GM18505 (cell line): ENCODE results near the gene BRI3BP.
"Not testable (repeated sequence)": the region's sequence is repeated elsewhere in the genome, so short reads cannot be mapped to it uniquely, and the experiment has no call there.

Experiments
- ATAC-seq: cut with Tn5 transposase; IDR thresholded peaks from one replicate; pipeline ENCODE4 v1.9.1; 2021; ENCODE audit not compliant: unreplicated experiment
- POLR2A ChIP-seq: IDR thresholded peaks from 4 replicates; pipeline ENCODE4 v1.6.1; 2011; ENCODE audit warnings: borderline replicate concordance; ENCODE audit not compliant: insufficient read depth, insufficient read length; ENCODE audit errors: extremely low read depth

The BRI3BP gene

GRCh38 chr12:124964836-124965462, 28.5 kb upstream of the BRI3BP start:
- ATAC-seq, result no peak
- TF ChIP-seq POLR2A, result no peak

GRCh38 chr12:124967016-124967739, 26.3 kb upstream of the BRI3BP start:
- ATAC-seq, result no peak

GRCh38 chr12:124968656-124969055, 24.8 kb upstream of the BRI3BP start:
- no peak for ATAC-seq
- TF ChIP-seq POLR2A, result no peak

More at GRCh38 chr12:124967016-124967739, 26.3 kb upstream of the BRI3BP start:
- no peak for TF ChIP-seq POLR2A

GRCh38 chr12:124970647-124971402, 22.6 kb upstream of the BRI3BP start:
- no peak for ATAC-seq

GRCh38 chr12:124971603-124972002, 21.8 kb upstream of the BRI3BP start:
- TF ChIP-seq POLR2A, result no peak

More at GRCh38 chr12:124970647-124971402, 22.6 kb upstream of the BRI3BP start:
- TF ChIP-seq POLR2A, result no peak

GRCh38 chr12:124972211-124972610, 21.2 kb upstream of the BRI3BP start:
- no peak for TF ChIP-seq POLR2A
- ATAC-seq, result no peak

More at GRCh38 chr12:124971603-124972002, 21.8 kb upstream of the BRI3BP start:
- ATAC-seq, result no peak

- no peak for TF ChIP-seq POLR2A
- ATAC-seq, result no peak
These were observed 18.2 kb upstream of the BRI3BP start for GRCh38 chr12:124975276-124975675.

- no peak for ATAC-seq
- TF ChIP-seq POLR2A, result no peak
These were observed 16.4 kb upstream of the BRI3BP start for GRCh38 chr12:124976999-124977398.

GRCh38 chr12:124979568-124979967, 13.9 kb upstream of the BRI3BP start:
- no peak for ATAC-seq
- no peak for TF ChIP-seq POLR2A

GRCh38 chr12:124980098-124980892, 13.2 kb upstream of the BRI3BP start:
- no peak for ATAC-seq
- no peak for TF ChIP-seq POLR2A

- ATAC-seq, result not testable (repeated sequence)
These were observed 6.6 kb upstream of the BRI3BP start for GRCh38 chr12:124986876-124987275.

GRCh38 chr12:124992874-124993625, 395 bp upstream of the BRI3BP start:
- ATAC-seq, result peak; percentile 26
- no peak for TF ChIP-seq POLR2A
